CD8-positive, alpha-beta memory T cell (primary cell): ENCODE results near the gene ZNF84. TPM values are rescaled to one million over a fixed set of nuclear protein-coding genes. Genes with fewer than 3 reads are reported as not detected.

Experiments used
- CTCF ChIA-PET: fragments of 350-600 bp; sonication (Branson Sonifier 250); formaldehyde crosslinking; loops from one replicate; lab custom pipeline; 2021; ENCODE audit warnings: antibody characterized with exemption; lab: Charles Lee
- POLR2A ChIA-PET: fragments of 350-600 bp; sonication (Branson Sonifier 250); formaldehyde crosslinking; loops from one replicate; lab custom pipeline; 2021; ENCODE audit warnings: antibody characterized with exemption; lab: Charles Lee
- DNase-seq, 5 donors: peaks; one replicate each; pipeline versions ENCODE4 v3.0.0 to v3.0.0-alpha.2; 2020 to 2022; ENCODE audit warnings: mixed read lengths in 1 of 5
- H3K27ac ChIP-seq: one replicate; pipeline ENCODE4 v1.7.0; 2013; ENCODE audit warnings: low read depth, mild to moderate bottlenecking, low read length, moderate library complexity
- H3K27me3 ChIP-seq: 2 replicates; pipeline ENCODE4 v1.7.0; 2013; ENCODE audit warnings: low read length, mild to moderate bottlenecking; ENCODE audit not compliant: insufficient read depth, poor library complexity, severe bottlenecking
- H3K36me3 ChIP-seq: 2 replicates; pipeline ENCODE4 v1.7.0; 2013; ENCODE audit warnings: mild to moderate bottlenecking, low read length, moderate library complexity; ENCODE audit not compliant: insufficient read depth
- H3K4me1 ChIP-seq: 2 replicates; pipeline ENCODE4 v1.7.0; 2013; ENCODE audit warnings: mild to moderate bottlenecking, low read length, moderate library complexity; ENCODE audit not compliant: insufficient read depth
- H3K4me3 ChIP-seq: 2 replicates; pipeline ENCODE4 v1.7.0; 2013; ENCODE audit warnings: mild to moderate bottlenecking, low read length
- H3K9me3 ChIP-seq: 2 replicates; pipeline ENCODE4 v1.7.0; 2013; ENCODE audit warnings: mild to moderate bottlenecking, low read length
- H3K27ac Mint-ChIP-seq, 8 donors: one replicate each; pipeline ENCODE4 v1.8.0; 2020 to 2021; ENCODE audit warnings: mixed read lengths in 8 of 8, mild to moderate bottlenecking in 6 of 8, inconsistent platforms in 3 of 8, moderate library complexity in 3 of 8
- H3K27me3 Mint-ChIP-seq, 2 donors: one replicate each; pipeline ENCODE4 v1.8.0; 2020 to 2021; ENCODE audit warnings: mixed read lengths in 2 of 2, mild to moderate bottlenecking in 1 of 2, moderate library complexity in 1 of 2
- H3K36me3 Mint-ChIP-seq, 3 donors: one replicate each; pipeline ENCODE4 v1.8.0; 2020 to 2021; ENCODE audit warnings: mixed read lengths in 3 of 3, inconsistent platforms in 1 of 3, mild to moderate bottlenecking in 1 of 3
- H3K4me1 Mint-ChIP-seq, 3 donors: one replicate each; pipeline ENCODE4 v1.8.0; 2020 to 2021; ENCODE audit warnings: mixed read lengths in 3 of 3, inconsistent platforms in 1 of 3, mild to moderate bottlenecking in 1 of 3
- H3K4me3 Mint-ChIP-seq, 7 donors: one replicate each; pipeline ENCODE4 v1.8.0; 2020 to 2021; ENCODE audit warnings: mixed read lengths in 7 of 7, mild to moderate bottlenecking in 6 of 7, moderate library complexity in 4 of 7, inconsistent platforms in 2 of 7
- H3K9me3 Mint-ChIP-seq, 5 donors: one replicate each; pipeline ENCODE4 v1.8.0; 2020 to 2022; ENCODE audit warnings: mixed read lengths in 5 of 5, mild to moderate bottlenecking in 3 of 5, moderate library complexity in 2 of 5, inconsistent platforms in 1 of 5
- polyA plus RNA-seq: library from polyadenylated mRNA; unstranded; fragments of 300-500 nt; fragmentation: Illumina TruSeq; gene quantifications from one replicate; pipeline ENCODE4 v1.2.3, GENCODE V29; 2021
- total RNA-seq, 2 experiments: library from RNA; stranded (reverse); gene quantifications; one replicate each; pipeline ENCODE4 v1.2.3, GENCODE V29; 2021

The ZNF84 gene
- total RNA-seq (10 to 100 TPM; 15.2 to 16.5 TPM), polyA plus RNA-seq (18.8 TPM)

DNA sequence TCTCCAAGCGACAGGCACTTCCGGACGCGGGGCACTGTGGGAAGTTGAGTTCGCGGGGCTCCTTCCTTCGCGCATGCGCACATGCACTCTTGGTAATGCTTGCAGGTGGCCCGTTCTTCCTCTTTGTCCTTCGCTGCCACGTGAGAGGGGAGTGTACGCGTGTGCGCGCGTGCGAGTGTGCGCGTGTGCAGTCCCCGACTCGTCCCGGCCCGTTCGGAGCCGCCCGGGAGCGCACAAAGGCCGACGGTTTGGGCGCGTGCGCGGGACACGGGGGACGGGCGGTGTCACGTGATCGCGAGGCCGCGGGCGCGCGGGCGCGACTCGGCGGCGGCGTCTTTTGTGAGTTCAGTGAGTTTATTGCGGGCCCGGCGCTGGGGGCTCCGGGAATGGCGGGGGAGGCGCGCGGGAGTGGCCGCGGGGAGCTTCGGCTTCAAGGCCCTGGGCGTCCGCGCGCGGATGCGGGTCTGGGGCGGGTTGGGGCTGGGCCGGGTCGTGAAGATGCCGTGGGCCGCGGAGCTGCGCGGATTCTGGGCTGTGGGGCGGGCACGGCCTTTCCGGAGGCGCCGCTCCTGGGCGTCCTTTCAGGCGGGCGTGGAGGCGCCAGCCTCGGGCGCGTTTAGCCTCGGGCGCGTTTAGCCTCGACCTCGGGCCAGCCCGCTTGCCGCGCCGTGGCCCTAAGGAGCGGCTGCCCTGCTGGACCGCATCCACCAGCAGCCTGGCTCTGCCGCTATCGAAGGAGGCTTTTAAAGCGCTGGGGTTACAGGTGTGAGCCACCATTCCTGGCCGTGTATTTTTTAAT, at the start of gene ZNF84:
ZNF84 (plus strand) TSS at position 303 of the 799 bp plus-strand sequence. CDS start 3,959 bp downstream, outside the sequence.
- H3K36me3 ChIP-seq, result peaks cover 21% of the 10 kb centered on the region
- Mint-ChIP-seq H3K9me3 (peaks cover 58 to 80% (median 74%) of the 10 kb centered on the region in 5 donors), H3K4me3 (peak within 1 kb of the TSS; percentile 91 to 98 (median 94)), H3K4me1 (peaks cover 15 to 34% (median 25%) of the 10 kb centered on the region in 3 donors), H3K36me3 (peaks cover 21 to 57% (median 40%) of the 10 kb centered on the region in 3 donors), H3K27me3 (peaks cover 10 to 11% of the 10 kb centered on the region in 2 donors), H3K27ac (peak within 1 kb of the TSS; percentile 87 to 98 (median 95))
- CTCF ChIA-PET, result interaction anchor here (1.3 kb wide), 1 partner anchor 8 kb away, joined by 3 read pairs; no protein-coding TSS in a partner anchor
- H3K27ac ChIP-seq, result peak within 1 kb of the TSS; percentile 83
- H3K4me3 ChIP-seq, result peak within 1 kb of the TSS; percentile 64
- peaks cover 35% of the 10 kb centered on the region for H3K9me3 ChIP-seq
- POLR2A ChIA-PET, result interaction anchor here (0.5 to 2.0 kb wide), 4 partner anchors 43 to 95 kb away, joined by 3 to 8 read pairs (median 5); partner anchors contain the start of genes ZNF26 and ZNF891
- peak; percentile 93 to 99 (median 96) for DNase-seq
- no peaks in the 10 kb centered on the region for H3K27me3 ChIP-seq
- H3K4me1 ChIP-seq, result peaks cover 7% of the 10 kb centered on the region

DNA sequence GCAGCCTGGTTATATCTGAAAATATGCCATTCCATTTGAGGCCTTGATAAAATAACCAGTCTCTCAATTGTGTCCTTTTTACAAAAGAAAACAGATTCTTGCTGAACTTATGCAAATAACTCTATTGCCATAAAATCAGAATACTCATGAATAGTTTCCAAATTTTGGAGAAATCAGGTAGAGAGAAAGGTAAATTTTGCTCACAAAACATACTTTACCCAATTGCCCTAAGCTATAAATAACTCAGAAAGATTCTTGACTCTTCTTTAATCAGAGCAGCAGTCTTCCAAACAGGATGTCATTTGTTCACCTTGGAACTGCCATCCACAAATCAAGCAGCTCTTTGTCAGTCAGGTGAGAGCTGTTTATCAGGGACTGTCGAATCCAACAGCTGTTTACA, 38.6 kb upstream of the ZNF84 start:
- no peak overlapping the region for H3K27ac ChIP-seq
- peaks cover 13% of the 10 kb centered on the region for H3K36me3 ChIP-seq
- H3K27me3 ChIP-seq, result no peaks in the 10 kb centered on the region
- Mint-ChIP-seq H3K36me3 (peaks cover 36 to 91% (median 84%) of the 10 kb centered on the region in 3 donors), H3K27me3 (peaks cover 0 to 1% of the 10 kb centered on the region in 2 donors), H3K4me1 (peaks cover 17 to 20% (median 18%) of the 10 kb centered on the region in 3 donors), H3K27ac (no peak overlapping the region), H3K9me3 (peaks cover 31 to 93% (median 89%) of the 10 kb centered on the region in 5 donors), H3K4me3 (peak overlapping the region in 1 of 7 donors; percentile 3)
- POLR2A ChIA-PET, result no interaction called here
- CTCF ChIA-PET, result no interaction called here
- no peaks in the 10 kb centered on the region for H3K4me1 ChIP-seq
- DNase-seq, result no peak
- no peak overlapping the region for H3K4me3 ChIP-seq
- H3K9me3 ChIP-seq, result peaks cover 65% of the 10 kb centered on the region

DNA sequence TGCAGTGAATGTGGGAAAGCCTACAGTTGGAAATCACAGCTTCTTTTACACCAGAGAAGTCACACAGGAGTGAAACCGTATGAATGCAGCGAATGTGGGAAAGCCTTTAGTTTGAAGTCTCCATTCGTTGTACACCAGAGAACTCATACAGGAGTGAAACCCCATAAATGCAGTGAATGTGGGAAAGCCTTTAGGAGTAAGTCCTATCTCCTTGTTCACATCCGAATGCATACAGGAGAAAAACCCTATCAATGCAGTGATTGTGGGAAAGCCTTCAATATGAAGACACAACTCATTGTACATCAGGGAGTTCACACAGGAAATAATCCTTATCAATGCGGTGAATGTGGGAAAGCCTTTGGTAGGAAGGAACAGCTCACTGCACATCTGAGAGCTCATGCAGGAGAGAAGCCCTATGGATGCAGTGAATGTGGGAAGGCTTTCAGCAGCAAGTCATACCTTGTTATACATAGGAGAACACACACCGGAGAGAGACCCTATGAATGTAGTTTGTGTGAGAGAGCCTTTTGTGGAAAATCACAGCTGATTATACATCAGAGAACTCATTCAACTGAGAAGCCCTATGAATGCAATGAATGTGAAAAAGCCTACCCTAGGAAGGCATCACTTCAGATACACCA, 26.5 kb upstream of the ZNF84 start:
- Histone ChIP-seq H3K4me1 (no peaks in the 10 kb centered on the region), H3K36me3 (peaks cover 66% of the 10 kb centered on the region), H3K27ac (no peak overlapping the region), H3K27me3 (no peaks in the 10 kb centered on the region), H3K9me3 (peaks cover 72% of the 10 kb centered on the region), H3K4me3 (peak overlapping the region; percentile 17)
- Mint-ChIP-seq H3K4me1 (peaks cover 0 to under 1% (median 0%) of the 10 kb centered on the region in 3 donors), H3K9me3 (peaks cover 32 to 94% (median 91%) of the 10 kb centered on the region in 5 donors), H3K4me3 (no peak overlapping the region), H3K27me3 (no peaks in the 10 kb centered on the region), H3K36me3 (peaks cover 52 to 89% (median 87%) of the 10 kb centered on the region in 3 donors), H3K27ac (no peak overlapping the region)
- CTCF ChIA-PET, result no interaction called here
- POLR2A ChIA-PET, result no interaction called here
- DNase-seq, result peak in 1 of 5 donors; percentile 5

DNA sequence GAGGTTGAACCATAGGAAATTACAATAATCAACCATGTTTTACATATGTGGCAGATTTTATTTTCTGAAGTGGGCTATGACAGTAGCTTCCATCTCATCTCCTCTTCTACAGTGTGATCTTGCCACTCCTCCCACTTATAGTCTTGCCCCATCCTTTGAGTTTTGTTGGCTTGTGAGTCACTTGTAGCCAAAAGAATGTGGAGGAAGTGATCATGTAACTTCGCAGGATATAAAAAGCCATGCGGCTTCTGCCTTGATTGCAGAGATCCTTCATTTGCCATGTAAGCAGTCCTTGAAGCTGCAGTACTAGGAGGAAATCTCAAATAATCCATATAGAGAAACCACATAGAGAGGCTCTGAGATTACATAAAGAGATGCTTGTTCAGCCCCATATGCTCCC, 13.7 kb upstream of the ZNF84 start:
- Histone ChIP-seq H3K9me3 (peaks cover 51% of the 10 kb centered on the region), H3K4me1 (no peaks in the 10 kb centered on the region), H3K4me3 (no peak overlapping the region), H3K36me3 (no peaks in the 10 kb centered on the region), H3K27ac (no peak overlapping the region), H3K27me3 (no peaks in the 10 kb centered on the region)
- H3K4me3 Mint-ChIP-seq, result no peak overlapping the region
- H3K27ac Mint-ChIP-seq, result peak overlapping the region in 1 of 8 donors; percentile 77
- H3K27me3 Mint-ChIP-seq, result no peaks in the 10 kb centered on the region
- ChIA-PET CTCF (no interaction called here), POLR2A (no interaction called here)
- no peaks in the 10 kb centered on the region for H3K4me1 Mint-ChIP-seq
- DNase-seq, result no peak
- H3K36me3 Mint-ChIP-seq, result peaks cover 3 to 49% (median 13%) of the 10 kb centered on the region in 3 donors
- peaks cover 46 to 78% (median 65%) of the 10 kb centered on the region in 5 donors for H3K9me3 Mint-ChIP-seq

DNA sequence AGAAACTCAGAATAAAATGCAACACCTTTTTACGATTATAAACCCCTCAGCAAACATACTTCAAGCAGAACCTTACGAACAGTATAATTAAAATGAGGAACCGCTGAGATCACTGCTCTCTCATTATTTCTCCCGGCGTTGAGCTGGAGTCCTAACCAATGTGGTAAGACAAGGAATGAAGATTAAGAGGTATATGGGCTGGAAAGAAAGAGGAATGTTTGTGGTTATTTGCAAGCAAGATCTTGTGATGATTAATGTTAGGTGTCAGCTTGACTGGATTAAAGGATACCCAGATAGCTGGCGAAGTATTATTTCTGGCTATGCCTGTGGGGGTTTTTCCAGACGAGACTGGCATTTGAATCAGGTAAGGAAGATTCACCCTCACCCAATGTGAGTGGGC, 10.3 kb upstream of the ZNF84 start:
- H3K27ac Mint-ChIP-seq, result no peak overlapping the region
- H3K27ac ChIP-seq, result no peak overlapping the region
- H3K4me1 Mint-ChIP-seq, result no peaks in the 10 kb centered on the region
- POLR2A ChIA-PET, result no interaction called here
- CTCF ChIA-PET, result interaction anchor here (1.1 kb wide), 1 partner anchor 60 kb away, joined by 3 read pairs; no protein-coding TSS in a partner anchor
- no peaks in the 10 kb centered on the region for H3K4me1 ChIP-seq
- H3K36me3 ChIP-seq, result no peaks in the 10 kb centered on the region
- peaks cover 43% of the 10 kb centered on the region for H3K9me3 ChIP-seq
- peaks cover 0 to 29% (median 2%) of the 10 kb centered on the region in 3 donors for H3K36me3 Mint-ChIP-seq
- H3K27me3 ChIP-seq, result no peaks in the 10 kb centered on the region
- peaks cover 34 to 70% (median 58%) of the 10 kb centered on the region in 5 donors for H3K9me3 Mint-ChIP-seq
- H3K4me3 ChIP-seq, result no peak overlapping the region
- H3K27me3 Mint-ChIP-seq, result no peaks in the 10 kb centered on the region
- no peak overlapping the region for H3K4me3 Mint-ChIP-seq
- DNase-seq, result no peak

DNA sequence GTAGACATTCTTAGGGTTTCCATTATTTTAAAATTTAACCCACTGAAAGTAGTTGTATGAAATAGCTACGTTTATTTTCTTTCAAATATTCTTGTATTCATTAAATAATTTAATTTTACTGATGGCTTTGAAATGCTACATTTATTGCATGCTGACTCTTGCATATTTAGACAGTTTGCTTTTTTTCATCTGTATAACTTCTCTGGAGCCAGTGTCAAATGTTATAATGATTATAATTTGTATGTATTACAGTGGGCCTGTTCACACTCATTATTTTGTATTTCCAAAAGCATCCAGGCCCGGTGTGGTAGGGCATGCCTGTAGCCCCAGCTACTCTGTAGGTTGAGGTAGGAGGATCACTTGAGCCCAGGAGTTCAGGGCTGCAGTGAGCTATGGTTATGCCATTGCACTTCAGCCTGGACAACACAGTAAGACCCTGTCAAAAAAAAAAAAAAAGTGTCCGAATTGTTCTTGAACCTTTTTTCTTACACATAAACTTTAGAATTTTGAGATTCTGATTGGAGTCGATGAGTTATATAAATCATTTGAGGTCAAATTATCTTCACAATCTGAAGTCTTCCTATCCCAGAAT, 905 bp downstream of the ZNF84 start:
- Histone ChIP-seq H3K27me3 (no peaks in the 10 kb centered on the region), H3K36me3 (peaks cover 28% of the 10 kb centered on the region), H3K27ac (peak overlapping the region; percentile 83), H3K9me3 (peaks cover 43% of the 10 kb centered on the region), H3K4me3 (peak overlapping the region; percentile 64), H3K4me1 (peaks cover 7% of the 10 kb centered on the region)
- Mint-ChIP-seq H3K27me3 (peaks cover 10 to 11% of the 10 kb centered on the region in 2 donors), H3K36me3 (peaks cover 27 to 64% (median 48%) of the 10 kb centered on the region in 3 donors), H3K4me1 (peaks cover 16 to 34% (median 25%) of the 10 kb centered on the region in 3 donors), H3K27ac (peak overlapping the region in 7 of 8 donors; percentile 81 to 98 (median 95)), H3K4me3 (peak overlapping the region; percentile 91 to 98 (median 94)), H3K9me3 (peaks cover 61 to 80% (median 78%) of the 10 kb centered on the region in 5 donors)
- POLR2A ChIA-PET, result interaction anchor here (0.5 to 2.0 kb wide), 5 partner anchors 42 to 131 kb away, joined by 3 to 8 read pairs (median 5); partner anchors contain the start of genes ZNF26 and ZNF891
- CTCF ChIA-PET, result no interaction called here
- no peak for DNase-seq

DNA sequence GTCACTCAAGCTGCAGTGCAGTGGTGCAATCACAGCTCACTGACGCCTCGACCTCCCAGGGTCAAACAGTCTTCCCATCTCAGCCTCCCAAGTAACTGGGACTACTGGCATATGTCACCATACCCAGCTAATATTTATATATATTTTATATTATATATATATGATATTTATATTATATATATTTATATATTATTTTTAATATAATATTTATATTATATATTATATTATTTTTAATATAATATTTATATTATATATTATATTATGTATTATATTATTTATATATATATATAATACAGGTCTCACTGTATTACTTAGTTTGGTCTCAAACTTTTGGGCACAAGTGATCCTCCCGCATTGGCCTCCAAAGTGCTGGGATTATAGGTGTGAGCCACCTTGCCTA, 9.4 kb downstream of the ZNF84 start:
- Mint-ChIP-seq H3K4me1 (peaks cover 0 to 4% (median 4%) of the 10 kb centered on the region in 3 donors), H3K36me3 (peaks cover 73 to 95% (median 91%) of the 10 kb centered on the region in 3 donors), H3K9me3 (peaks cover 57 to 97% (median 97%) of the 10 kb centered on the region in 5 donors), H3K4me3 (no peak overlapping the region), H3K27ac (no peak overlapping the region), H3K27me3 (no peaks in the 10 kb centered on the region)
- Histone ChIP-seq H3K4me3 (no peak overlapping the region), H3K36me3 (peaks cover 77% of the 10 kb centered on the region), H3K27ac (no peak overlapping the region), H3K9me3 (peaks cover 84% of the 10 kb centered on the region), H3K27me3 (no peaks in the 10 kb centered on the region), H3K4me1 (no peaks in the 10 kb centered on the region)
- POLR2A ChIA-PET, result no interaction called here
- CTCF ChIA-PET, result no interaction called here
- no peak for DNase-seq
